Measurements from ENCODE around the gene KCMF1. TPM values are rescaled to one million over a fixed set of nuclear protein-coding genes. Genes with fewer than 3 reads are reported as not detected.

KCMF1 gene
- total and polyA plus RNA-seq, 2 of the 13 experiments (the other 11 are each of a cell fraction or from before 2014, with no cell fraction given), result 62.1 to 116 TPM

GRCh38 chr2:84946204-84947009, 24.6 kb upstream of the KCMF1 start (continued):
- TF ChIP-seq, protein P1, sequence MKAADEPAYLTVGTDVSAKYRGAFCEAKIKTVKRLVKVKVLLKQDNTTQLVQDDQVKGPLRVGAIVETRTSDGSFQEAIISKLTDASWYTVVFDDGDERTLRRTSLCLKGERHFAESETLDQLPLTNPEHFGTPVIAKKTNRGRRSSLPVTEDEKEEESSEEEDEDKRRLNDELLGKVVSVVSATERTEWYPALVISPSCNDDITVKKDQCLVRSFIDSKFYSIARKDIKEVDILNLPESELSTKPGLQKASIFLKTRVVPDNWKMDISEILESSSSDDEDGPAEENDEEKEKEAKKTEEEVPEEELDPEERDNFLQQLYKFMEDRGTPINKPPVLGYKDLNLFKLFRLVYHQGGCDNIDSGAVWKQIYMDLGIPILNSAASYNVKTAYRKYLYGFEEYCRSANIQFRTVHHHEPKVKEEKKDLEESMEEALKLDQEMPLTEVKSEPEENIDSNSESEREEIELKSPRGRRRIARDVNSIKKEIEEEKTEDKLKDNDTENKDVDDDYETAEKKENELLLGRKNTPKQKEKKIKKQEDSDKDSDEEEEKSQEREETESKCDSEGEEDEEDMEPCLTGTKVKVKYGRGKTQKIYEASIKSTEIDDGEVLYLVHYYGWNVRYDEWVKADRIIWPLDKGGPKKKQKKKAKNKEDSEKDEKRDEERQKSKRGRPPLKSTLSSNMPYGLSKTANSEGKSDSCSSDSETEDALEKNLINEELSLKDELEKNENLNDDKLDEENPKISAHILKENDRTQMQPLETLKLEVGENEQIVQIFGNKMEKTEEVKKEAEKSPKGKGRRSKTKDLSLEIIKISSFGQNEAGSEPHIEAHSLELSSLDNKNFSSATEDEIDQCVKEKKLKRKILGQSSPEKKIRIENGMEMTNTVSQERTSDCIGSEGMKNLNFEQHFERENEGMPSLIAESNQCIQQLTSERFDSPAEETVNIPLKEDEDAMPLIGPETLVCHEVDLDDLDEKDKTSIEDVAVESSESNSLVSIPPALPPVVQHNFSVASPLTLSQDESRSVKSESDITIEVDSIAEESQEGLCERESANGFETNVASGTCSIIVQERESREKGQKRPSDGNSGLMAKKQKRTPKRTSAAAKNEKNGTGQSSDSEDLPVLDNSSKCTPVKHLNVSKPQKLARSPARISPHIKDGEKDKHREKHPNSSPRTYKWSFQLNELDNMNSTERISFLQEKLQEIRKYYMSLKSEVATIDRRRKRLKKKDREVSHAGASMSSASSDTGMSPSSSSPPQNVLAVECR (CRISPR knock-in tag; IDR thresholded peaks at IDR 0.05; ENCODE audit: borderline replicate concordance), result peak; percentile 59; the same call in 1 of the 2 replicates
- no peak for TF ChIP-seq ZNF510 (CRISPR knock-in tag; IDR thresholded peaks at IDR 0.05; ENCODE audit: low read depth)
- no peak for TF ChIP-seq ZNF251 (CRISPR knock-in tag; IDR thresholded peaks at IDR 0.05)
- no peak for TF ChIP-seq ZNF253 (CRISPR knock-in tag; IDR thresholded peaks at IDR 0.05; ENCODE audit: borderline replicate concordance)
- no peak for TF ChIP-seq ZNF777 (CRISPR knock-in tag; IDR thresholded peaks at IDR 0.05)
- no peak for TF ChIP-seq ZNF577 (CRISPR knock-in tag; IDR thresholded peaks at IDR 0.05; ENCODE audit: borderline replicate concordance, low read depth)
- TF ChIP-seq, protein P2, sequence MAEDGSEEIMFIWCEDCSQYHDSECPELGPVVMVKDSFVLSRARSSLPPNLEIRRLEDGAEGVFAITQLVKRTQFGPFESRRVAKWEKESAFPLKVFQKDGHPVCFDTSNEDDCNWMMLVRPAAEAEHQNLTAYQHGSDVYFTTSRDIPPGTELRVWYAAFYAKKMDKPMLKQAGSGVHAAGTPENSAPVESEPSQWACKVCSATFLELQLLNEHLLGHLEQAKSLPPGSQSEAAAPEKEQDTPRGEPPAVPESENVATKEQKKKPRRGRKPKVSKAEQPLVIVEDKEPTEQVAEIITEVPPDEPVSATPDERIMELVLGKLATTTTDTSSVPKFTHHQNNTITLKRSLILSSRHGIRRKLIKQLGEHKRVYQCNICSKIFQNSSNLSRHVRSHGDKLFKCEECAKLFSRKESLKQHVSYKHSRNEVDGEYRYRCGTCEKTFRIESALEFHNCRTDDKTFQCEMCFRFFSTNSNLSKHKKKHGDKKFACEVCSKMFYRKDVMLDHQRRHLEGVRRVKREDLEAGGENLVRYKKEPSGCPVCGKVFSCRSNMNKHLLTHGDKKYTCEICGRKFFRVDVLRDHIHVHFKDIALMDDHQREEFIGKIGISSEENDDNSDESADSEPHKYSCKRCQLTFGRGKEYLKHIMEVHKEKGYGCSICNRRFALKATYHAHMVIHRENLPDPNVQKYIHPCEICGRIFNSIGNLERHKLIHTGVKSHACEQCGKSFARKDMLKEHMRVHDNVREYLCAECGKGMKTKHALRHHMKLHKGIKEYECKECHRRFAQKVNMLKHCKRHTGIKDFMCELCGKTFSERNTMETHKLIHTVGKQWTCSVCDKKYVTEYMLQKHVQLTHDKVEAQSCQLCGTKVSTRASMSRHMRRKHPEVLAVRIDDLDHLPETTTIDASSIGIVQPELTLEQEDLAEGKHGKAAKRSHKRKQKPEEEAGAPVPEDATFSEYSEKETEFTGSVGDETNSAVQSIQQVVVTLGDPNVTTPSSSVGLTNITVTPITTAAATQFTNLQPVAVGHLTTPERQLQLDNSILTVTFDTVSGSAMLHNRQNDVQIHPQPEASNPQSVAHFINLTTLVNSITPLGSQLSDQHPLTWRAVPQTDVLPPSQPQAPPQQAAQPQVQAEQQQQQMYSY (CRISPR knock-in tag; IDR thresholded peaks at IDR 0.05), result no peak
- no peak for TF ChIP-seq ZNF747 (CRISPR knock-in tag; IDR thresholded peaks at IDR 0.05; ENCODE audit: borderline replicate concordance)
- peak; percentile 82; the same call in 1 of the 2 replicates for TF ChIP-seq ZNF788 (CRISPR knock-in tag; IDR thresholded peaks at IDR 0.05; ENCODE audit: borderline replicate concordance)
- TF ChIP-seq ZNF670 (CRISPR knock-in tag; IDR thresholded peaks at IDR 0.05; ENCODE audit: borderline replicate concordance), result peak; percentile 96
- no peak for TF ChIP-seq MLXIP (CRISPR knock-in tag; IDR thresholded peaks at IDR 0.05; ENCODE audit: borderline replicate concordance)
